KMS-11 (cell line): ENCODE data around the gene CDC42.

Source experiments
- H2AFZ ChIP-seq: fragments of 200-600 bp; sonication (generic); 2 replicates; pipeline ENCODE4 v1.6.1; 2016; ENCODE audit warnings: antibody characterized with exemption, mixed run types, low read depth
- H3K27ac ChIP-seq: fragments of 200-600 bp; sonication (generic); 2 replicates; pipeline ENCODE4 v1.6.1; 2016; ENCODE audit warnings: mild to moderate bottlenecking, mixed run types
- H3K27me3 ChIP-seq: fragments of 200-600 bp; sonication (generic); 2 replicates; pipeline ENCODE4 v1.6.1; 2017; ENCODE audit warnings: mild to moderate bottlenecking, low read depth, mixed run types, moderate library complexity; ENCODE audit not compliant: insufficient read depth
- H3K36me3 ChIP-seq: fragments of 200-600 bp; sonication (generic); 2 replicates; pipeline ENCODE4 v1.6.1; 2017; ENCODE audit warnings: mild to moderate bottlenecking, mixed run types; ENCODE audit not compliant: insufficient read depth
- H3K4me1 ChIP-seq: fragments of 200-600 bp; sonication (generic); 2 replicates; pipeline ENCODE4 v1.6.1; 2016; ENCODE audit warnings: mild to moderate bottlenecking, low read depth, mixed run types; ENCODE audit not compliant: poor library complexity, severe bottlenecking
- H3K4me2 ChIP-seq: fragments of 200-600 bp; sonication (generic); 2 replicates; pipeline ENCODE4 v1.7.0; 2016; ENCODE audit warnings: mild to moderate bottlenecking, mixed run types
- H3K4me3 ChIP-seq: fragments of 200-600 bp; sonication (generic); IDR thresholded peaks from 2 replicates; pipeline ENCODE4 v1.6.1; 2017; ENCODE audit warnings: low read depth, low read length, mixed read lengths; ENCODE audit not compliant: insufficient read depth
- H3K79me2 ChIP-seq: fragments of 200-600 bp; sonication (generic); 2 replicates; pipeline ENCODE4 v1.6.1; 2016; ENCODE audit warnings: low read depth, mixed run types; ENCODE audit not compliant: insufficient read depth
- H3K9ac ChIP-seq: fragments of 200-600 bp; sonication (generic); 2 replicates; pipeline ENCODE4 v1.6.1; 2016; ENCODE audit warnings: mild to moderate bottlenecking, mixed run types
- H4K20me1 ChIP-seq: fragments of 200-600 bp; sonication (generic); 2 replicates; pipeline ENCODE4 v1.6.1; 2016; ENCODE audit warnings: mild to moderate bottlenecking, mixed run types; ENCODE audit not compliant: insufficient read depth
- CTCF ChIP-seq: fragments of 200-600 bp; sonication (generic); conservative IDR thresholded peaks from 2 replicates; pipeline ENCODE4 v1.6.1; 2017; ENCODE audit warnings: low read depth, mild to moderate bottlenecking, antibody characterized with exemption, low read length, moderate library complexity, mixed read lengths

Gene CDC42

GRCh38 chr1:22096463-22096862 is 44.0 kb downstream of the CDC42 start:
- Histone ChIP-seq H3K27ac (no peak overlapping the region), H3K9ac (no peak overlapping the region), H3K4me3 (no peak overlapping the region), H3K36me3 (peaks cover 5% of the 10 kb centered on the region; the same call in 1 of the 2 replicates), H3K4me1 (peaks cover 23% of the 10 kb centered on the region), H4K20me1 (no peaks in the 10 kb centered on the region), H3K4me2 (no peak overlapping the region), H3K79me2 (no peaks in the 10 kb centered on the region; the same call in 1 of the 2 replicates), H3K27me3 (no peaks in the 10 kb centered on the region), H2AFZ (no peak overlapping the region)
- no peak for TF ChIP-seq CTCF

GRCh38 chr1:22098752-22099151 is 46.2 kb downstream of the CDC42 start:
- Histone ChIP-seq H2AFZ (no peak overlapping the region), H3K27me3 (no peaks in the 10 kb centered on the region), H3K4me3 (no peak overlapping the region), H3K4me1 (peaks cover 15% of the 10 kb centered on the region), H3K9ac (no peak overlapping the region), H3K36me3 (no peaks in the 10 kb centered on the region), H3K4me2 (no peak overlapping the region), H4K20me1 (no peaks in the 10 kb centered on the region), H3K79me2 (no peaks in the 10 kb centered on the region), H3K27ac (no peak overlapping the region)
- no peak for TF ChIP-seq CTCF

- Histone ChIP-seq H3K9ac (no peak overlapping the region), H3K4me2 (no peak overlapping the region), H2AFZ (no peak overlapping the region), H3K27me3 (no peaks in the 10 kb centered on the region), H4K20me1 (0 out of 2 replicates have a peak, but pooled peaks cover 4% of the 10 kb centered on the region), H3K27ac (no peak overlapping the region), H3K4me3 (no peak overlapping the region), H3K36me3 (no peaks in the 10 kb centered on the region), H3K79me2 (no peaks in the 10 kb centered on the region), H3K4me1 (peaks cover 15% of the 10 kb centered on the region)
- TF ChIP-seq CTCF: no peak
Measured at GRCh38 chr1:22100168-22100567, 47.7 kb downstream of the CDC42 start.

GRCh38 chr1:22101199-22101598 is 48.7 kb downstream of the CDC42 start:
- Histone ChIP-seq H3K79me2 (no peaks in the 10 kb centered on the region), H3K27ac (no peak overlapping the region; the same call in 1 of the 2 replicates), H2AFZ (no peak overlapping the region), H3K4me2 (no peak overlapping the region), H4K20me1 (0 out of 2 replicates have a peak, but pooled peaks cover 4% of the 10 kb centered on the region), H3K36me3 (no peaks in the 10 kb centered on the region), H3K9ac (no peak overlapping the region), H3K27me3 (no peaks in the 10 kb centered on the region), H3K4me1 (peaks cover 15% of the 10 kb centered on the region), H3K4me3 (no peak overlapping the region)
- TF ChIP-seq CTCF: no peak
